K562 (cell line): ENCODE results near the gene REM1. TPM values are rescaled to one million over a fixed set of nuclear protein-coding genes. Genes with fewer than 3 reads are reported as not detected.

Experiments used
- ATF6 ChIP-seq: sonication (generic); formaldehyde crosslinking; IDR thresholded peaks from 2 replicates; pipeline ENCODE4 v1.4.0; 2020; ENCODE audit warnings: mild to moderate bottlenecking, missing genetic modification reagents
- CREB3 ChIP-seq: fragments of 450-650 bp; conservative IDR thresholded peaks from 2 replicates; pipeline ENCODE4 v1.6.1; 2016; ENCODE audit warnings: missing genetic modification characterization, low read depth, mild to moderate bottlenecking, missing compliant biosample characterization, moderate library complexity
- CTBP1 ChIP-seq: fragments of 450-650 bp; IDR thresholded peaks from 2 replicates; pipeline ENCODE4 v1.6.1; 2016; ENCODE audit warnings: borderline replicate concordance
- DACH1 ChIP-seq: fragments of 450-650 bp; IDR thresholded peaks from 2 replicates; pipeline ENCODE4 v1.6.1; 2018; ENCODE audit not compliant: partially characterized antibody
- FOXM1 ChIP-seq, 2 experiments: fragments of 450-650 bp in 1 of 2; sonication (generic) in 1 of 2; formaldehyde crosslinking in 1 of 2; IDR thresholded peaks; 2 replicates each; pipeline versions ENCODE4 v1.6.1 to v1.9.0; 2017 to 2022; ENCODE audit warnings: low read depth in 2 of 2, mild to moderate bottlenecking in 2 of 2, missing genetic modification reagents in 1 of 2, moderate library complexity in 1 of 2
- GABPB1 ChIP-seq: sonication (generic); formaldehyde crosslinking; IDR thresholded peaks from 2 replicates; pipeline ENCODE4 v1.8.0; 2022; ENCODE audit warnings: mild to moderate bottlenecking, missing genetic modification reagents
- HDAC2 ChIP-seq: fragments of 450-650 bp; IDR thresholded peaks from 2 replicates; pipeline ENCODE4 v1.6.1; 2016; ENCODE audit warnings: mild to moderate bottlenecking
- HMG20A ChIP-seq: fragments of 450-650 bp; formaldehyde crosslinking; conservative IDR thresholded peaks from 2 replicates; pipeline ENCODE4 v1.4.0; 2020; ENCODE audit warnings: mild to moderate bottlenecking, mixed read lengths
- MED1 ChIP-seq: sonication (generic); formaldehyde crosslinking; IDR thresholded peaks from 2 replicates; pipeline ENCODE4 v1.8.1; 2023; ENCODE audit warnings: missing genetic modification reagents, borderline replicate concordance
- MEF2A ChIP-seq: IDR thresholded peaks from 2 replicates; pipeline ENCODE4 v1.6.1; 2011; ENCODE audit warnings: low read depth, mild to moderate bottlenecking, low read length, moderate library complexity; ENCODE audit not compliant: control insufficient read depth
- NR4A1 ChIP-seq, 2 experiments: fragments of 250-450 bp in 1 of 2; fragments of 450-650 bp in 1 of 2; sonication (Bioruptor Pico) in 1 of 2; IDR thresholded peaks; 2 replicates each; pipeline versions ENCODE4 v1.4.0 to v1.6.1; 2016 to 2020; ENCODE audit warnings: mild to moderate bottlenecking in 2 of 2, missing compliant biosample characterization in 1 of 2, missing genetic modification characterization in 1 of 2, moderate library complexity in 1 of 2
- PRPF4 ChIP-seq: fragments of 200-400 bp; formaldehyde crosslinking; IDR thresholded peaks from one replicate; pipeline ENCODE4 v1.6.1; 2017; ENCODE audit warnings: low read length, low read depth, mild to moderate bottlenecking; ENCODE audit not compliant: insufficient read depth, poor library complexity, severe bottlenecking
- PTTG1 ChIP-seq: fragments of 450-650 bp; IDR thresholded peaks from 2 replicates; pipeline ENCODE4 v1.6.1; 2016; ENCODE audit warnings: low read depth, mild to moderate bottlenecking, missing genetic modification characterization, missing compliant biosample characterization
- TAF15 ChIP-seq: fragments of 200-400 bp; formaldehyde crosslinking; IDR thresholded peaks from 2 replicates; pipeline ENCODE4 v1.6.1; 2017; ENCODE audit warnings: mild to moderate bottlenecking, low read depth, low read length, moderate library complexity
- TCF3 ChIP-seq: sonication (generic); formaldehyde crosslinking; IDR thresholded peaks from 2 replicates; pipeline ENCODE4 v1.4.0; 2020; ENCODE audit warnings: mild to moderate bottlenecking, missing genetic modification reagents
- U2AF2 ChIP-seq: fragments of 200-400 bp; formaldehyde crosslinking; optimal IDR thresholded peaks from 2 replicates; pipeline ENCODE3; 2017; ENCODE audit warnings: low read depth, mild to moderate bottlenecking, low read length
- ZBTB12 ChIP-seq: fragments of 250-450 bp; sonication (Bioruptor Pico); IDR thresholded peaks from 2 replicates; pipeline ENCODE4 v1.4.0; 2020
- ZNF217 ChIP-seq: sonication (generic); formaldehyde crosslinking; IDR thresholded peaks from 2 replicates; pipeline ENCODE4 v1.8.0; 2022; ENCODE audit warnings: mild to moderate bottlenecking, missing genetic modification reagents
- ZNF639 ChIP-seq, 2 experiments: fragments of 200-800 bp in 1 of 2; sonication (Bioruptor generic) in 1 of 2; sonication (generic) in 1 of 2; formaldehyde crosslinking in 1 of 2; IDR thresholded peaks in 1 of 2; conservative IDR thresholded peaks in 1 of 2; 2 replicates each; pipeline versions ENCODE4 v1.5.0 to v1.6.1; 2016 to 2020; ENCODE audit warnings: missing compliant biosample characterization in 1 of 2, missing genetic modification characterization in 1 of 2, missing genetic modification reagents in 1 of 2
- ZNF699 ChIP-seq: fragments of 250-450 bp; sonication (Bioruptor Pico); IDR thresholded peaks from 2 replicates; pipeline ENCODE4 v1.8.0; 2021; ENCODE audit warnings: mild to moderate bottlenecking, moderate library complexity; ENCODE audit not compliant: insufficient replicate concordance
- ZNF717 ChIP-seq: fragments of 250-450 bp; sonication (Bioruptor Pico); IDR thresholded peaks from 2 replicates; pipeline ENCODE4 v1.5.0; 2021
- ZSCAN29 ChIP-seq: fragments of 450-650 bp; IDR thresholded peaks from 2 replicates; pipeline ENCODE4 v1.6.1; 2017
- polyA plus RNA-seq, 8 experiments: library from polyadenylated mRNA; depleted of rRNA in 4 of 8; stranded (reverse) in 5 of 8; unstranded in 3 of 8; fragments of >200 nt; fragmentation: Nextera tagmentation in 2 of 8; fragmentation: Illumina TruSeq in 1 of 8; extraction: Ambion mirVana in 2 of 8; extraction: Trizol in 1 of 8; gene quantifications; 2 replicates each; pipeline versions ENCODE4 v1.2.1 to v1.2.3, GENCODE V29; 2011 to 2014; ENCODE audit warnings: inconsistent platforms in 1 of 8, missing spikeins in 1 of 8
- total RNA-seq, 7 experiments: library from RNA; depleted of rRNA in 6 of 7; stranded (reverse); fragments of >200 nt in 6 of 7; fragmentation: Illumina TruSeq in 2 of 7; extraction: Trizol in 2 of 7; gene quantifications; 2 replicates each; pipeline versions ENCODE4 v1.2.1 to v1.2.3, GENCODE V29; 2011 to 2021; ENCODE audit warnings: low replicate concordance in 1 of 7

The REM1 gene
- total and polyA plus RNA-seq, 9 of the 15 experiments (the other 6 are each of a cell fraction or from before 2014, with no cell fraction given), result not detected

GRCh38 chr20:31505903-31506302 is 30.8 kb downstream of the REM1 start (continued):
- TF ChIP-seq ATF6 (CRISPR knock-in tag), result no peak
- peak; percentile 87 for TF ChIP-seq CREB3 (tag)
- peak; percentile 69 for TF ChIP-seq PTTG1 (tag)
- TF ChIP-seq ZNF639 (CRISPR knock-in tag; conservative IDR thresholded peaks at IDR 0.05 in 1 of 2, IDR thresholded peaks at IDR 0.05 in 1 of 2), result 0 out of 4 replicates have a peak, but pooled peaks of 1 of the 2 experiments have one; percentile 29
- no peak for TF ChIP-seq NR4A1 (CRISPR knock-in tag; IDR thresholded peaks at IDR 0.05)
- peak; percentile 94 for TF ChIP-seq NR4A1 (tag; IDR thresholded peaks at IDR 0.05)
- TF ChIP-seq FOXM1 (IDR thresholded peaks at IDR 0.05; ENCODE audit: low read depth), result no peak
- no peak for TF ChIP-seq FOXM1 (CRISPR knock-in tag; IDR thresholded peaks at IDR 0.05; ENCODE audit: low read depth)
- TF ChIP-seq TCF3 (CRISPR knock-in tag), result no peak
- TF ChIP-seq DACH1, result no peak
- no peak for TF ChIP-seq MED1 (CRISPR knock-in tag)
- TF ChIP-seq MEF2A, result no peak
- TF ChIP-seq CTBP1, result no peak
- TF ChIP-seq PRPF4, result no peak
- no peak for TF ChIP-seq ZSCAN29
- no peak for TF ChIP-seq ZNF717 (CRISPR knock-in tag)
- TF ChIP-seq ZNF217 (CRISPR knock-in tag), result no peak
- TF ChIP-seq HDAC2, result no peak
- no peak for TF ChIP-seq TAF15
- no peak for TF ChIP-seq U2AF2
- no peak for TF ChIP-seq GABPB1
- TF ChIP-seq ZBTB12 (CRISPR knock-in tag), result peak; percentile 49; the same call in 1 of the 2 replicates
- TF ChIP-seq HMG20A (CRISPR knock-in tag), result no peak
- TF ChIP-seq ZNF699, result no peak
